Endodermal cell (in vitro differentiated cells): ENCODE data around the gene PACRGL. TPM values are rescaled to one million over a fixed set of nuclear protein-coding genes. Genes with fewer than 3 reads are reported as not detected.
"Not testable (repeated sequence)": the region's sequence is repeated elsewhere in the genome, so short reads cannot be mapped to it uniquely, and the experiment has no call there.

Experiments
- DNase-seq: peaks from one replicate; pipeline ENCODE4 v3.0.0-alpha.2; 2017
- H3K27ac ChIP-seq: 2 replicates; pipeline ENCODE4 v1.5.1; 2013; ENCODE audit warnings: mild to moderate bottlenecking, low read depth, low read length, moderate library complexity
- H3K27me3 ChIP-seq: 2 replicates; pipeline ENCODE4 v1.6.1; 2013; ENCODE audit warnings: mild to moderate bottlenecking, low read length, moderate library complexity; ENCODE audit not compliant: insufficient read depth, control insufficient read depth, poor library complexity, severe bottlenecking
- H3K36me3 ChIP-seq: 2 replicates; pipeline ENCODE4 v1.7.0; 2013; ENCODE audit warnings: mild to moderate bottlenecking, low read length, moderate library complexity; ENCODE audit not compliant: control insufficient read depth, insufficient read depth
- H3K4me1 ChIP-seq: one replicate; pipeline ENCODE4 v1.7.0; 2013; ENCODE audit warnings: low read length; ENCODE audit not compliant: control insufficient read depth, insufficient read depth
- H3K4me3 ChIP-seq: 2 replicates; pipeline ENCODE4 v1.5.1; 2013; ENCODE audit warnings: mild to moderate bottlenecking, low read length, moderate library complexity
- H3K9ac ChIP-seq: 2 replicates; pipeline ENCODE4 v1.6.1; 2013; ENCODE audit warnings: mild to moderate bottlenecking, low read length, moderate library complexity; ENCODE audit not compliant: poor library complexity, severe bottlenecking; ENCODE audit errors: extremely low read depth
- H3K9me3 ChIP-seq: 2 replicates; pipeline ENCODE4 v1.6.1; 2013; ENCODE audit warnings: mild to moderate bottlenecking, low read length, moderate library complexity; ENCODE audit not compliant: control insufficient read depth
- H3K27ac Mint-ChIP-seq: 2 replicates; pipeline ENCODE4 v1.8.0; 2020; ENCODE audit warnings: mixed read lengths
- H3K27me3 Mint-ChIP-seq: 2 replicates; pipeline ENCODE4 v1.8.0; 2021; ENCODE audit warnings: mild to moderate bottlenecking, mixed read lengths; ENCODE audit not compliant: insufficient read depth
- H3K36me3 Mint-ChIP-seq: 2 replicates; pipeline ENCODE4 v1.8.0; 2020; ENCODE audit warnings: low read depth, mixed read lengths
- H3K4me1 Mint-ChIP-seq: 2 replicates; pipeline ENCODE4 v1.8.0; 2020; ENCODE audit warnings: mixed read lengths
- H3K4me3 Mint-ChIP-seq: 2 replicates; pipeline ENCODE4 v1.8.0; 2020; ENCODE audit warnings: mild to moderate bottlenecking, moderate library complexity, mixed read lengths
- H3K9me3 Mint-ChIP-seq: 2 replicates; pipeline ENCODE4 v1.8.0; 2020; ENCODE audit warnings: mild to moderate bottlenecking, mixed read lengths
- CTCF ChIP-seq: fragments of 200-600 bp; sonication (generic); conservative IDR thresholded peaks from 2 replicates; pipeline ENCODE4 v1.5.0; 2021; ENCODE audit warnings: antibody characterized with exemption, mild to moderate bottlenecking
- WGBS, 2 experiments: methylation state at CpG; one replicate each; pipeline versions ENCODE4 v1.1.5 to v1.1.7; 2013; ENCODE audit warnings: missing lambda C conversion rate in 2 of 2, mixed read lengths in 1 of 2; ENCODE audit not compliant: insufficient coverage in 1 of 2, insufficient read length in 1 of 2; 5-methylcytosine and 5-hydroxymethylcytosine counted together
- total RNA-seq, 2 donors: library from RNA; stranded (reverse); fragmentation: NEBNext Ultra II Directional in 1 of 2; extraction: Animal tissue kit (Norgen Biotek cat#: 25700) in 1 of 2; gene quantifications; 2 replicates in 1 of 2; 3 replicates in 1 of 2; pipeline ENCODE4 v1.2.1, GENCODE V29; 2021

Gene PACRGL
- total RNA-seq, 2 donors from 2014 or later: 19.4 to 24.2 TPM

GRCh38 chr4:20723463-20723862 is 23.2 kb downstream of the PACRGL start:
- H3K9ac ChIP-seq: no peak overlapping the region
- H3K4me1 ChIP-seq: no peaks in the 10 kb centered on the region
- H3K27ac ChIP-seq: no peak overlapping the region
- H3K27me3 ChIP-seq: no peaks in the 10 kb centered on the region
- Mint-ChIP-seq H3K4me1 (peaks cover 1% of the 10 kb centered on the region), H3K27me3 (no peaks in the 10 kb centered on the region), H3K36me3 (peaks cover 76% of the 10 kb centered on the region), H3K4me3 (no peak overlapping the region), H3K27ac (no peak overlapping the region), H3K9me3 (peaks cover 51% of the 10 kb centered on the region)
- TF ChIP-seq CTCF: no peak
- H3K36me3 ChIP-seq: peaks cover 58% of the 10 kb centered on the region
- H3K4me3 ChIP-seq: no peak overlapping the region
- 82 to 86% methylated on average over 1 to 3 of the region's 3 CpGs for WGBS, 2 experiments
- peaks cover 26% of the 10 kb centered on the region for H3K9me3 ChIP-seq
- no peak for DNase-seq

DNA sequence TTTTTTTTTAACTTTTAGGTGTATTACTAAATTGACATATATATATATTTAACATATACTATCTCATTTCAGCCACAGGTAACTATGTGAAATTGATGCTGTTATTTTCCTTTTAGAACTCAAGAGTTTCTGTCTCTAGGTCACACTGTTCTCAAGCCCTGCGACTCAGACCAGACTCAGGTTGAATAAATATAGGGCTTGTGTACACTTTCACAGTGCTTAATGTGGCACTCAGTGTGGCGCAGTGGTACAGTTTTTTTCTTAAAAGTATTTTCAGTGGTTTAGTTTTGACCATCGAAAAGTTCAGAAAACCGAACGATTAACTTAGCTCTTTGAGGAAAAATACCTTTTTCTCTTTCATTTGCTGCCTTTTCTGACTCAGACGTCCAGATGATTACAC is 24.7 kb downstream of the PACRGL start:
- DNase-seq: no peak

DNA sequence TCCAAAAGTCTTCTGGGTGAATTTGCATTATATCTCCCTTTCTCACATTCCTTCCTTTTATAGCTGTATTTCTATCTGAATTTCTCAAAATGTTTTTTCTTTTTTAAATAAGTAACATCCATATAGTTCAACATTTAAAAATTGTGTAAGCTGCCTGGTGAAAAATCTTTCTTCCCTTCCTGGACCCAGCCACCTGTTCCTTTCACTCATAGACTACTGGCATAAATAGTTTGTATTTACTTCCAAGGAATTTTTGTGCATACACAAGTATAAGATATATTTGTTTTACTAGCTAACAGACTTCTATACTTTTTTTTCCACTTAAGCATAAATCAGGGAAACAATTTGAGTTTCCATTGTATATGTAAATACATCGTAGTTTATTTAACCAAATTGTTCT is 35.7 kb downstream of the PACRGL start:
- H3K9me3 Mint-ChIP-seq: peaks cover 55% of the 10 kb centered on the region
- Histone ChIP-seq H3K4me1 (no peaks in the 10 kb centered on the region), H3K4me3 (no peak overlapping the region), H3K9ac (no peak overlapping the region), H3K27me3 (no peaks in the 10 kb centered on the region), H3K36me3 (peaks cover 30% of the 10 kb centered on the region), H3K27ac (no peak overlapping the region), H3K9me3 (peaks cover 47% of the 10 kb centered on the region)
- H3K27me3 Mint-ChIP-seq: no peaks in the 10 kb centered on the region
- no peak for DNase-seq
- no peaks in the 10 kb centered on the region for H3K4me1 Mint-ChIP-seq
- peaks cover 77% of the 10 kb centered on the region for H3K36me3 Mint-ChIP-seq
- H3K4me3 Mint-ChIP-seq: no peak overlapping the region
- no peak for TF ChIP-seq CTCF
- H3K27ac Mint-ChIP-seq: no peak overlapping the region
- WGBS, 2 experiments: no CpG with 5 or more reads among the region's 1 CpG

More for the DNA sequence above, 24.7 kb downstream of the PACRGL start:
- no peak overlapping the region for H3K9ac ChIP-seq
- no peaks in the 10 kb centered on the region for H3K4me1 ChIP-seq
- H3K27ac ChIP-seq: no peak overlapping the region
- Mint-ChIP-seq H3K4me3 (no peak overlapping the region), H3K4me1 (peaks cover 1% of the 10 kb centered on the region), H3K36me3 (peaks cover 64% of the 10 kb centered on the region), H3K27ac (no peak overlapping the region), H3K27me3 (no peaks in the 10 kb centered on the region), H3K9me3 (peaks cover 38% of the 10 kb centered on the region)
- H3K9me3 ChIP-seq: peaks cover 26% of the 10 kb centered on the region
- H3K4me3 ChIP-seq: no peak overlapping the region
- H3K36me3 ChIP-seq: peaks cover 69% of the 10 kb centered on the region
- H3K27me3 ChIP-seq: no peaks in the 10 kb centered on the region
- WGBS, 2 experiments: 77% methylated on average over 5 to 6 of the region's 6 CpGs
- no peak for TF ChIP-seq CTCF

DNA sequence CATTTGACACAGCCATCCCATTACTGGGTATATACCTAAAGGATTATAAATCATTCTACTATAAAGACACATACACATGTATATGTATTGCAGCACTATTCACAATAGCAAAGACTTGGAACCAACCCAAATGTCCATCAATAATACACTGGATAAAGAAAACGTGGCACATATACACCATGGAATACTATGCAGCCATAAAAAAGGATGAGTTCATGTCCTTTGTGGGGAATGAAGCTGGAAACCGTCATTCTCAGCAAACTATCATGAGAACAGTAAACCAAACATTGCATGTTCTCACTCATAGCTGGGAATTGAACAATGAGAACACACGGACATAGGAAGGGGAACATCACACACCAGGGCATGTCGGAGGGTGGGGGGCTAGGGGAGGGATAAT is 45.7 kb downstream of the PACRGL start:
- H3K9ac ChIP-seq, H3K27me3 ChIP-seq, H3K9me3 ChIP-seq, H3K4me3 Mint-ChIP-seq, H3K4me1 ChIP-seq, H3K27ac ChIP-seq, H3K27me3 Mint-ChIP-seq, H3K4me3 ChIP-seq, H3K36me3 ChIP-seq, H3K4me1 Mint-ChIP-seq, DNase-seq, H3K27ac Mint-ChIP-seq: not testable (repeated sequence)
- H3K36me3 Mint-ChIP-seq: peaks cover 13% of the 10 kb centered on the region
- peaks cover 27% of the 10 kb centered on the region for H3K9me3 Mint-ChIP-seq
- 89 to 93% methylated on average over 3 to 4 of the region's 4 CpGs for WGBS, 2 experiments
